Measurements from ENCODE around the gene HSF2BP.
"Not testable (repeated sequence)": the region's sequence is repeated elsewhere in the genome, so short reads cannot be mapped to it uniquely, and the experiment has no call there.

HSF2BP gene

GRCh38 chr21:43687566-43688399 is 28.5 kb upstream of the HSF2BP start:
- DNase-seq (ENCODE audit: low read depth): no peak

- DNase-seq (ENCODE audit: low read depth): no peak
Measured at GRCh38 chr21:43686811-43687565, 27.7 kb upstream of the HSF2BP start.

- no peak for DNase-seq (ENCODE audit: low read depth)
Measured at GRCh38 chr21:43684424-43684823, 25.1 kb upstream of the HSF2BP start.

GRCh38 chr21:43681650-43682049 is 22.4 kb upstream of the HSF2BP start:
- peak; percentile 53 for DNase-seq (ENCODE audit: low read depth)

- not testable (repeated sequence) for DNase-seq (ENCODE audit: low read depth)
Measured at GRCh38 chr21:43680421-43680820, 21.1 kb upstream of the HSF2BP start.

- no peak for DNase-seq (ENCODE audit: low read depth)
Measured at GRCh38 chr21:43679951-43680350, 20.7 kb upstream of the HSF2BP start.

- no peak for DNase-seq (ENCODE audit: low read depth)
Measured at GRCh38 chr21:43676391-43676790, 17.1 kb upstream of the HSF2BP start.

GRCh38 chr21:43675871-43676270 is 16.6 kb upstream of the HSF2BP start:
- DNase-seq (ENCODE audit: low read depth): no peak

GRCh38 chr21:43669828-43670605 is 10.7 kb upstream of the HSF2BP start:
- DNase-seq (ENCODE audit: low read depth): no peak

GRCh38 chr21:43667191-43667904 is 8.1 kb upstream of the HSF2BP start:
- DNase-seq (ENCODE audit: low read depth): peak; percentile 83

- DNase-seq (ENCODE audit: low read depth): no peak
Measured at GRCh38 chr21:43665879-43666278, 6.6 kb upstream of the HSF2BP start.

GRCh38 chr21:43664358-43664757 is 5.1 kb upstream of the HSF2BP start:
- no peak for DNase-seq (ENCODE audit: low read depth)

GRCh38 chr21:43663033-43663432 is 3.7 kb upstream of the HSF2BP start:
- no peak for DNase-seq (ENCODE audit: low read depth)

GRCh38 chr21:43662286-43662685 is 3.0 kb upstream of the HSF2BP start:
- DNase-seq (ENCODE audit: low read depth): no peak

GRCh38 chr21:43658769-43659135 is 536 bp downstream of the HSF2BP start:
- no peak for DNase-seq (ENCODE audit: low read depth)

GRCh38 chr21:43658088-43658741 is 1.1 kb downstream of the HSF2BP start:
- no peak for DNase-seq (ENCODE audit: low read depth)

- no peak for DNase-seq (ENCODE audit: low read depth)
Measured at GRCh38 chr21:43657355-43658087, 1.8 kb downstream of the HSF2BP start.

- peak; percentile 86 for DNase-seq (ENCODE audit: low read depth)
Measured at GRCh38 chr21:43654806-43655489, 4.3 kb downstream of the HSF2BP start.

- no peak for DNase-seq (ENCODE audit: low read depth)
Measured at GRCh38 chr21:43653626-43654025, 5.7 kb downstream of the HSF2BP start.

GRCh38 chr21:43652616-43653015 is 6.7 kb downstream of the HSF2BP start:
- no peak for DNase-seq (ENCODE audit: low read depth)
